Upper lobe of right lung (tissue), 1 donor: Measurements from ENCODE around the gene NUDT17. TPM values are rescaled to one million over a fixed set of nuclear protein-coding genes. Genes with fewer than 3 reads are reported as not detected.
A peak's percentile ranks its signal among the peaks of the same experiment; 100 is the strongest.

Source experiments
- ATAC-seq: fragments of 200-7000 bp; cut with Tn5 transposase; one replicate; pipeline ENCODE4 v1.9.1; 2020; ENCODE audit warnings: mild to moderate bottlenecking, moderate library complexity
- DNase-seq: peaks from one replicate; pipeline ENCODE4 v3.0.0-alpha.2; 2020
- H3K27ac ChIP-seq: fragments of 200-600 bp; one replicate; pipeline ENCODE4 v1.8.0; 2022
- H3K27me3 ChIP-seq: fragments of 200-600 bp; one replicate; pipeline ENCODE4 v1.8.0; 2022; ENCODE audit warnings: mild to moderate bottlenecking
- H3K36me3 ChIP-seq: fragments of 200-600 bp; one replicate; pipeline ENCODE4 v1.8.0; 2022
- H3K4me1 ChIP-seq: fragments of 200-600 bp; one replicate; pipeline ENCODE4 v1.8.0; 2022
- H3K4me3 ChIP-seq: fragments of 200-600 bp; one replicate; pipeline ENCODE4 v1.8.0; 2022; ENCODE audit warnings: mild to moderate bottlenecking
- H3K9me3 ChIP-seq: fragments of 200-600 bp; one replicate; pipeline ENCODE4 v1.8.0; 2022
- CTCF ChIP-seq: fragments of 200-600 bp; IDR thresholded peaks from one replicate; pipeline ENCODE4 v1.8.0; 2022; ENCODE audit warnings: antibody characterized with exemption
- intact Hi-C: fragments of 100-400 bp; cut with DNase I; formaldehyde crosslinking; loops from one replicate; pipeline ENCODE4 v1.11.0; 2022
- total RNA-seq: library from RNA; stranded (reverse); fragmentation: NEBNext Ultra II Directional; extraction: Animal tissue kit (Norgen Biotek cat#: 25700); gene quantifications from one replicate; pipeline ENCODE4 v1.2.1, GENCODE V29; 2021
- donor health status: DM: no; HTN: yes; CAD: no; lungs with severe emphysema.

NUDT17 gene
- total RNA-seq, 1 donor from 2014 or later = 1.8 TPM

- Histone ChIP-seq H3K27ac (no peak overlapping the region), H3K36me3 (peaks cover 62% of the 10 kb centered on the region), H3K9me3 (no peaks in the 10 kb centered on the region), H3K27me3 (no peaks in the 10 kb centered on the region), H3K4me3 (no peak overlapping the region), H3K4me1 (peaks cover 13% of the 10 kb centered on the region)
- intact Hi-C loops = loop anchor here (10.0 kb wide), 1 partner anchor 159 kb away; no protein-coding TSS in a partner anchor
- no peak for DNase-seq
- no peak for TF ChIP-seq CTCF
- no peak for ATAC-seq
These were observed 10.1 kb downstream of the NUDT17 start for GRCh38 chr1:145855426-145855948.

GRCh38 chr1:145857170-145857569 is 11.7 kb downstream of the NUDT17 start:
- peaks cover 45% of the 10 kb centered on the region for H3K36me3 ChIP-seq
- no peaks in the 10 kb centered on the region for H3K9me3 ChIP-seq
- H3K27ac ChIP-seq = no peak overlapping the region
- no peaks in the 10 kb centered on the region for H3K27me3 ChIP-seq
- intact Hi-C loops = loop anchor here (10.0 kb wide), 1 partner anchor 158 kb away; no protein-coding TSS in a partner anchor
- DNase-seq = no peak
- no peak for TF ChIP-seq CTCF
- ATAC-seq = no peak
- no peak overlapping the region for H3K4me3 ChIP-seq
- peaks cover 13% of the 10 kb centered on the region for H3K4me1 ChIP-seq

- DNase-seq = peak; percentile 82
- intact Hi-C loops = loop anchor here (10.0 kb wide), 1 partner anchor 156 kb away; no protein-coding TSS in a partner anchor
These were observed 12.9 kb downstream of the NUDT17 start for GRCh38 chr1:145858238-145858900.

GRCh38 chr1:145858901-145859490 is 13.6 kb downstream of the NUDT17 start, which contains the start of gene PIAS3:
Gene PIAS3, minus strand, starts transcription at chr1:145859081. Its CDS starts 91 bp downstream, at chr1:145858990.
- intact Hi-C loops = loop anchor here (10.0 kb wide), 1 partner anchor 156 kb away; no protein-coding TSS in a partner anchor
- DNase-seq = peak; percentile 98
- H3K27me3 ChIP-seq = no peaks in the 10 kb centered on the region
- peaks cover 13% of the 10 kb centered on the region for H3K4me1 ChIP-seq
- peaks cover 28% of the 10 kb centered on the region for H3K36me3 ChIP-seq
- H3K4me3 ChIP-seq = peak within 1 kb of the TSS; percentile 95
- no peaks in the 10 kb centered on the region for H3K9me3 ChIP-seq
- H3K27ac ChIP-seq = peak within 1 kb of the TSS; percentile 89
- ATAC-seq = peak; percentile 96
- no peak for TF ChIP-seq CTCF

More at GRCh38 chr1:145858238-145858900, 12.9 kb downstream of the NUDT17 start:
- peak; percentile 36 for ATAC-seq
- Histone ChIP-seq H3K27me3 (no peaks in the 10 kb centered on the region), H3K4me1 (peaks cover 13% of the 10 kb centered on the region), H3K4me3 (peak overlapping the region; percentile 95), H3K36me3 (peaks cover 34% of the 10 kb centered on the region), H3K9me3 (no peaks in the 10 kb centered on the region), H3K27ac (peak overlapping the region; percentile 89)
- no peak for TF ChIP-seq CTCF

GRCh38 chr1:145859491-145860023 is 14.1 kb downstream of the NUDT17 start:
- intact Hi-C loops = loop anchor here (10.0 kb wide), 1 partner anchor 155 kb away; no protein-coding TSS in a partner anchor
- H3K27me3 ChIP-seq = no peaks in the 10 kb centered on the region
- TF ChIP-seq CTCF = peak; percentile 19
- H3K4me1 ChIP-seq = peaks cover 13% of the 10 kb centered on the region
- peak overlapping the region; percentile 95 for H3K4me3 ChIP-seq
- H3K36me3 ChIP-seq = peaks cover 22% of the 10 kb centered on the region
- H3K9me3 ChIP-seq = no peaks in the 10 kb centered on the region
- peak; percentile 96 for DNase-seq
- ATAC-seq = peak; percentile 91
- peak overlapping the region; percentile 89 for H3K27ac ChIP-seq
